Right atrium auricular region (tissue), 2 donors: ENCODE data around the gene PLA2G4F. TPM values are rescaled to one million over a fixed set of nuclear protein-coding genes. Genes with fewer than 3 reads are reported as not detected.

Source experiments
- DNase-seq: peaks from one replicate; pipeline ENCODE4 v3.0.0-alpha.2; 2019; ENCODE audit warnings: low spot score
- H3K27ac ChIP-seq, 2 donors: fragments of 200-600 bp; sonication (generic); 1 replicate in 1 of 2; 2 replicates in 1 of 2; pipeline ENCODE4 v1.5.1; 2016 to 2019
- H3K27me3 ChIP-seq, 2 donors: fragments of 200-600 bp; sonication (generic); one replicate each; pipeline versions ENCODE4 v1.5.1 to v1.6.0; 2017 to 2019
- H3K36me3 ChIP-seq: fragments of 200-600 bp; sonication (generic); one replicate; pipeline ENCODE4 v1.5.1; 2016
- H3K4me1 ChIP-seq, 2 donors: fragments of 200-600 bp; sonication (generic); one replicate each; pipeline versions ENCODE4 v1.5.1 to v1.6.0; 2017 to 2019
- H3K4me3 ChIP-seq, 2 donors: fragments of 200-600 bp; sonication (generic); 1 replicate in 1 of 2; 2 replicates in 1 of 2; pipeline ENCODE4 v1.5.1; 2017 to 2019; ENCODE audit warnings: mild to moderate bottlenecking in 1 of 2, moderate library complexity in 1 of 2
- H3K9me3 ChIP-seq, 2 donors: fragments of 200-600 bp; sonication (generic); one replicate each; pipeline ENCODE4 v1.5.1; 2019
- CTCF ChIP-seq, 2 donors: fragments of 200-600 bp; sonication (generic); IDR thresholded peaks; one replicate each; pipeline ENCODE4 v1.5.1; 2019; ENCODE audit warnings: antibody characterized with exemption in 2 of 2
- total RNA-seq, 2 donors: library from RNA; depleted of rRNA; stranded (reverse); fragments of >200 nt; gene quantifications; one replicate each; pipeline ENCODE4 v1.1.0, GENCODE V29; 2016

PLA2G4F gene
- total RNA-seq, 2 donors from 2014 or later, result 0.35 to 3.0 TPM

- H3K9me3 ChIP-seq, result no peaks in the 10 kb centered on the region
- no peaks in the 10 kb centered on the region for H3K4me1 ChIP-seq
- peaks cover 24% of the 10 kb centered on the region for H3K36me3 ChIP-seq
- no peak for DNase-seq
- no peak overlapping the region for H3K27ac ChIP-seq
- H3K4me3 ChIP-seq, result no peak overlapping the region
- no peaks in the 10 kb centered on the region for H3K27me3 ChIP-seq
- no peak for TF ChIP-seq CTCF (IDR thresholded peaks at IDR 0.05)
Observed at GRCh38 chr15:42198516-42198915, 42.1 kb upstream of the PLA2G4F start.

DNA sequence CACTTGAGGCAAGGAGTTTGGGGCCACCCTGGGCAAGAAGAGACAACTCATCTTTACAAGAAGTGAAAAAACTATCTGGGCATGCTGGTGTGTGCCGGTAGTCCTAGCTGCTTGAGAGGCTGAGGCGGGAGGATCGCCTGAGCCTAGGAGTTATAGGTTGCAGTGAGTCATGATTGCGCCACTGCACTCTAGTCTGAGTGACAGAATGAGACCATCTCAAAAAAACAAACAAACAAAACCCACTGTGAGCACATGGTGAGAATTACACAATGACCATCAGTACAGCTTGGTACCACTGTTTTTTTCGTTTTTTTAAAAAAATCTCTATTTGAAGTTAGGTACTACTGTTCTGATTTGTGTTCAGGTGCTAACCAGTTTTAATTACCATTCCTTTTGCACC, 38.1 kb upstream of the PLA2G4F start:
- TF ChIP-seq CTCF (IDR thresholded peaks at IDR 0.05), result no peak
- H3K4me3 ChIP-seq, result no peak overlapping the region
- H3K9me3 ChIP-seq, result no peaks in the 10 kb centered on the region
- peaks cover 39% of the 10 kb centered on the region for H3K36me3 ChIP-seq
- no peak for DNase-seq
- no peaks in the 10 kb centered on the region for H3K27me3 ChIP-seq
- H3K4me1 ChIP-seq, result no peaks in the 10 kb centered on the region
- H3K27ac ChIP-seq, result no peak overlapping the region

DNA sequence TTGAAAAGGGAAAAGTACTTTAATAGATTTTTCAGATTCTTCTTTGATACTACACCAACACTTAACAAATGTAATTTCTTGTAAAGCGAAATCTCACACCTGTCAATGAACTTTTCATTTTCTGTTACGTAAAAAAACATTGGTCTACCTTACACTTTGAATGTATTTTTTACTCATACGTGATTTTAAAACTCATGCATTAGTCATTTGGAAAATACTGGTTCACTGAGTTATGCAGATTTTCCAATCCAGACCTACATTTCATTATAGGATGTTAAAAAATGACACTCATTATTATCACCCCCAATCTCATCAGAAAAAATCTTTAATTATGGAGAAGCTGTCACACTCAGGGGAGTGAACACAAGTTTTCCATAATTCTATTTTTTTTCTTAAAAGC, 36.9 kb upstream of the PLA2G4F start:
- Histone ChIP-seq H3K27ac (no peak overlapping the region), H3K36me3 (peaks cover 39% of the 10 kb centered on the region), H3K4me3 (no peak overlapping the region), H3K4me1 (no peaks in the 10 kb centered on the region), H3K27me3 (no peaks in the 10 kb centered on the region), H3K9me3 (no peaks in the 10 kb centered on the region)
- DNase-seq, result no peak
- TF ChIP-seq CTCF (IDR thresholded peaks at IDR 0.05), result no peak

DNA sequence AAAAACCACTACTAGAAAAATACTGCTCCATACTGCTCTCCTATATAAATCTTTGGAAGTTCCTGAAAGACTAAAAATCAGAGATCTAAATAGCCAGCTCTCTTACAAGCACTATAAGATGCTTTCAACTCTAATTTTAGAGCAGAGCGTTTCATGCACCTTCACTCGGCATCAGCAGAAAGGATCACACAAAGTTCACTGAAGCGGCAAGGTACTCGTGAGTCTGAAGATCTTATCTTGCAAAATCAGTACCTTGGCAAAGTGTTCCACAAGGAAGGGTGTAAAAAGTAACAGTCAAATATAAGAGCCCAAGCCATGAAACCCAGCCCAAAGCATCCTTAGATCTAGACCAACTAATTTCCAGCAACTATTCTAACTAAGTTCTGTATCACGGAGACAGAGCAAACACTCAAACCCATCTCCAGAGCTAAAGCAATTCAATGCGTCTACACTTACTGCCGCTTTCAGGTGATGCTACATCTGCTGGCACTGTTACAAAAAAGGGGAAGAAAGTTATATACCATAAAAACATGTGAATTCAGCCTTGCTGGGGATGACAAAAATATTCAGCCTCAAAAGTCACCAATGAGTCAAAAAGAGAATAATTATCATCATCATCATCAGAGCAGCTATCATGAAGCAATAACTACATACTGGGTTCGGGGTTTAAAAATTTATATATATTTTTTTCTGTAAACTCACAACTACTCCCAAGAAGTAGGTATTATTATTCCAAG, 35.3 kb upstream of the PLA2G4F start:
- H3K4me1 ChIP-seq, result no peaks in the 10 kb centered on the region
- H3K4me3 ChIP-seq, result no peak overlapping the region
- H3K27ac ChIP-seq, result no peak overlapping the region
- no peaks in the 10 kb centered on the region for H3K9me3 ChIP-seq
- no peak for TF ChIP-seq CTCF (IDR thresholded peaks at IDR 0.05)
- no peak for DNase-seq
- H3K27me3 ChIP-seq, result no peaks in the 10 kb centered on the region
- peaks cover 42% of the 10 kb centered on the region for H3K36me3 ChIP-seq

GRCh38 chr15:42190370-42190769, 33.9 kb upstream of the PLA2G4F start:
- Histone ChIP-seq H3K27me3 (no peaks in the 10 kb centered on the region), H3K4me1 (no peaks in the 10 kb centered on the region), H3K36me3 (peaks cover 56% of the 10 kb centered on the region), H3K9me3 (no peaks in the 10 kb centered on the region), H3K4me3 (no peak overlapping the region), H3K27ac (no peak overlapping the region)
- no peak for DNase-seq
- no peak for TF ChIP-seq CTCF (IDR thresholded peaks at IDR 0.05)

DNA sequence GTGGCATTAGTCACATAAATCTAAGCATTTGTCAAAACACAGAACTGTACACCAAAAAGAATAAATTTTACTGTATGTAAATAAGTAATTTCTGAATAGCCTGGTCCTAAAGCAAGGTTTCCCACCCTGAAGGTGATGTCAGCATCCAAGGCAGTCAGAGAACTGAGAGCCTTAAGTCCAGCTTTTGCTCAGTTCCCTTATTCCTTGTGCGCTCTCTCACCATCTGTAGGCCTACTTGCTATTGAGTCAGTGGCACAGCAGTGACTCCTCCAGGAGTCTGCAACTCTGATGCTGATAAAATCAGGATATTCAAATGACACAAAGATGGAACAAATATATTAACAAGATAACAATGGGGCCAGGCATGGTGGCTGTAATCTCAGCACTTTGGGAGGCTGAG, 29.4 kb upstream of the PLA2G4F start:
- H3K4me1 ChIP-seq, result no peaks in the 10 kb centered on the region
- no peaks in the 10 kb centered on the region for H3K9me3 ChIP-seq
- no peaks in the 10 kb centered on the region for H3K27me3 ChIP-seq
- H3K36me3 ChIP-seq, result peaks cover 85% of the 10 kb centered on the region
- no peak for DNase-seq
- H3K27ac ChIP-seq, result no peak overlapping the region
- H3K4me3 ChIP-seq, result no peak overlapping the region
- no peak for TF ChIP-seq CTCF (IDR thresholded peaks at IDR 0.05)
